Tracheal epithelial cell (primary cell): Measurements from ENCODE around the gene MFF. TPM values are rescaled to one million over a fixed set of nuclear protein-coding genes. Genes with fewer than 3 reads are reported as not detected.

Experiments
- total RNA-seq: library from RNA; depleted of rRNA; stranded (reverse); fragments of >200 nt; gene quantifications from 2 replicates; pipeline ENCODE4 v1.2.1, GENCODE V29; 2014

MFF gene, protein sequence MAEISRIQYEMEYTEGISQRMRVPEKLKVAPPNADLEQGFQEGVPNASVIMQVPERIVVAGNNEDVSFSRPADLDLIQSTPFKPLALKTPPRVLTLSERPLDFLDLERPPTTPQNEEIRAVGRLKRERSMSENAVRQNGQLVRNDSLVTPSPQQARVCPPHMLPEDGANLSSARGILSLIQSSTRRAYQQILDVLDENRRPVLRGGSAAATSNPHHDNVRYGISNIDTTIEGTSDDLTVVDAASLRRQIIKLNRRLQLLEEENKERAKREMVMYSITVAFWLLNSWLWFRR
- total RNA-seq, result 76.9 and 80.6 TPM in 2 replicates

DNA sequence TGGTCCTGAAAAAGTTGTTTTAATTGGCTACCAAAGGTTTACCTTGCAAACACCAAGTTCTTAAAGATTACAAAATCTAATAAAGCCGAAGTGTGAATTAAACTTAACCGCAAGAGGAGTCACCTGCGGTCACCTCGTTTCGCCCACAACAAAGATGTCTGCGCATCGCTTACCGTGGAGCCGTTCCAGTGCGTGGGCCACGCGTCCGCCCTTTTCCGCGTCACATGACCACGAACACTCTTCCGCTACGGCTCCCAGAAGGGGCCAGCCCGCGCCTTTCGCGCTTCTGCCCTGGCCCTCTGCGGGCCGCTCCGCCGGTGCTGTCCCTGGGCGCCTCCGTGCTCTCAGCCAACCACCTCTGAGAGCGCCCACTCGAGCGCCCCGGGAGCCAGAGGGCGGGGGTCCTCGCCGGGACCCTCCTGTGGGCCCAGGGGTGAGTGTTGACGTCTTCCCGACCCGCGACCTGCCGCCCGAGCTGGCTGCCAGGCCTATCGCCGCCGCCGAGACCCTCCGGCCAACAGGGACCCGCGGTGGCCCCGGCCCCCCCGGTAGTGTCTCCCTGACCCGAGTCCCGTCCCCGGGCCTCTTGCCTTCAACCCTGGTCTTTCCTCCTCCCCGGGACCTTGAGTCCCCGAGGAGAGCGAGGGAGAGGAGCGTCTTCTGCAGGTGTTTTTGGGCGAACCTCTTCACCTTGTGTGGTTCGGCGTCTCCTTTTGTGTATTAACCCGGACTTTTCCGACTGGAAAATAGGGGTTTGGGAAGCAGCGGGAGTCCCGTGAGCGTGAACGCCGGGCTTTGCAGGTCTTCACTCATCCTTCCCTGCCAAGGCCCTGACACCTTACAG, at the start of gene MFF:
Gene MFF (plus strand): TSS at position 257 of the 844 bp plus-strand sequence. CDS start 5,415 bp downstream, outside the sequence.

DNA sequence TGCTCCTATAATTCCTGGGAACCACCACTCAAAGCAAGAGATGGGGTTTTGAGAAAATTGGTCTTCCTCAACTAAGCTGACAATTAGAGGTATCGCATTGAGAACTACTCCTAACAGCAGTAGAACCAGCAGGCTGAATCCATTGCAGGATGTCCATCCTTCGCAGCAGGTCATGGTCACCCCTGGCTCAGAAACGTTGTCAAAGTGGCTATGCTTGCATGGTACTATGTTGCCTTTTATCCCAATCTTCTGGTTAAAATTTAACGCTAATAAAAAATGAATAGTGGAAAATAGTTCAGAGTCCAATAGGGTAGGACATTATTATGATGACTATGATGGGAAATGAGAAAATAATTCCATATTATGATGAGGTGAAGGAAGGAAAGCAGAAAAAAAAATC, 54.0 kb downstream of the MFF start, which contains the start of gene TM4SF20:
Gene TM4SF20 (minus strand): TSS at position 212 of the 400 bp plus-strand sequence. CDS start 38 bp downstream, at position 174.

GRCh38 chr2:227387583-227387982, 62.5 kb downstream of the MFF start, which contains the start of gene SCYGR1:
SCYGR1 (minus strand) TSS chr2:227387949; CDS start chr2:227387949, 0 bp downstream.

Other genes starting within 250 kb of the MFF start
- gene COL4A4, start 161.0 kb upstream of the MFF start, total RNA-seq, result under 0.01 and 1.9 TPM in 2 replicates
- gene COL4A3, start 160.6 kb upstream of the MFF start, total RNA-seq, result under 0.01 and 0.96 TPM in 2 replicates
- gene TM4SF20, start 54.1 kb downstream of the MFF start, total RNA-seq, result not detected in 2 replicates
- gene SCYGR1, start 62.7 kb downstream of the MFF start, total RNA-seq, result not detected in 2 replicates
- 66.1 and 98.8 TPM in 2 replicates for gene AGFG1, start 146.9 kb downstream of the MFF start, total RNA-seq